ENCODE results near the gene SH3RF2.

DNA sequence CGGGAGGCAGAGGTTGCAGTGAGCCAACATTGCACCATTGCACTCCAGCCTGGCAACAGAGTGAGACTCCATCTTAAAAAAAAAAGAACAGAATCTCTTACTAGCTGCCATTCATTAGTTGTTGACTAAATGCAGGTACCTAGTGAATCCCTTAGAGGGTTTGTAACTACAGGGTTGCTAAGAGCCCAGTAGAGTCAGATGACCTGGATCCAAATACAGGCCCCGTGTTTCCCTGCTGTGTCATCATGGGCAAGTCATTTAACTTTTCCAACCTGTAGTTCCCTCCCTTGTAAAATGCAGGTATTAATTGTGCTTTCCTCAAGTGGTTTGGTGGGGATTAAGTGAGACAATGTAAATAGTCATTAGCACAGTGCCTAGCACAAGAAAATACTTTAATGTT lies 136.2 kb downstream of the SH3RF2 start:
- TF ChIP-seq GATA3 (IDR thresholded peaks at IDR 0.05; ENCODE audit: low read depth, low read length) (no peak), GATA2 (IDR thresholded peaks at IDR 0.05; ENCODE audit: low read depth, low read length) (no peak)
